HG03108 (cell line): ENCODE results near the gene SNUPN.
A peak's percentile ranks its signal among the peaks of the same experiment; 100 is the strongest.

Experiments
- ATAC-seq: cut with Tn5 transposase; IDR thresholded peaks from one replicate; pipeline ENCODE4 v1.9.1; 2021; ENCODE audit warnings: moderate library complexity; ENCODE audit not compliant: unreplicated experiment

SNUPN gene

DNA sequence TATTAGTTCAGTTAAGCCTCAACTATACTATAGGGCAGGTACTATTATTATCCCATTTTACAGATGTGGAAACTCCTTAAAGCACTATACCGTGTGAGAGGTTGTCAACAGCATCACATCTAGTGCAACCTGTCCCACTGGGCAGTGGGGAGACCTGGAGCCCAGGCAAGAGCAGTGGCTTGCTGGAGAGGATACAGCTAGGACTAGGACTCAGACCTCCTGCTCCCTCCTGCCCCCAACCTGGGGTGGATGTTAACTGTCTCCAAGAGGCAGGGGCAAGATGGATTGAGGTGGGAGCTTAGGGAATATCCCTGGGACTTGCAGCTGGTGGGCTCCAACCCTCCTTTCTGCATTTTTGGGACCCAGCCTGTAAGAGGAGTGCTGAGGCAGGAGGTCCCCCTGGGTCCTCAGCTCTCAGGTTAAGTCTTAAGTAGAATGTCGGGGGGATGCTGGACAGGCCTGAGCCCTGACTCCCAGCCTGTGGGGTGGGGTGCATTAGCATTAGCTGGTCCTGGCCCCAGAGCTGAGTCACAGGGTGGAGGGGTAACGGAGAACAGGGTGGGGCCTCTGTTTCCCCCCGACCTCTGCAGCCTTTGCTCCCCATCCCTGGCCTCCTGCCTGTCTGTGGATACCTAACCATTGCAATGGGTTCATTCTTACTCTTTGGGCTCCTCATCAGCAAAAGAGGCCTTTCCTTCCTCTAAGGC, 28.8 kb upstream of the SNUPN start:
- ATAC-seq: no peak

DNA sequence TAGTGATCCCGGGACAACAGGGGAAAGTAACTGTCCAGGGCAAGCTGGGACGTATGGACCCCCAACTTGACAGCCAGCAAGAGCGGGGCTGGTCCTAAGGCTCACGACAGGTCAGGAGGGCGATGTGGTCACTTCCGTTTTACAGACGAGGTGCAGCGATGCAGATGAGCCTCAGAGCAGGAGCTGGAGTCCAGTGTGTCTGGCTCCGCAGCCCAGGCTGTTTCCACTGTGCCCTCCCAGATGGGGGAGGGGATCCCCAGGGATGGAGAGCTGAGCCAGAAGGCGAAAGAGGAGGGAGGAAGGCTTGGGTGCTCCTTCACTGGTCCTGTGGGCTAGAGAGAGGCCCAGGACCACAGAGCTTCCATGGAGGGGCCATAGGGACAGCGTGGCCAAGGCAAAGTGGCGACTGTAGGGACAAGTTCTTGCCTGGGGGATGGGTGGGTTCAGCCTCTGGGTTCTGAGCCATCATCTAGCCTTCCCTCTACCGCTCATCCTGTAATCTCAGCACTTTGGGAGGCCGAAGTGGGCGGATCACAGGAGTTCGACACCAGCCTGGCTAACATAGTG, 27.9 kb upstream of the SNUPN start:
- ATAC-seq: no peak

DNA sequence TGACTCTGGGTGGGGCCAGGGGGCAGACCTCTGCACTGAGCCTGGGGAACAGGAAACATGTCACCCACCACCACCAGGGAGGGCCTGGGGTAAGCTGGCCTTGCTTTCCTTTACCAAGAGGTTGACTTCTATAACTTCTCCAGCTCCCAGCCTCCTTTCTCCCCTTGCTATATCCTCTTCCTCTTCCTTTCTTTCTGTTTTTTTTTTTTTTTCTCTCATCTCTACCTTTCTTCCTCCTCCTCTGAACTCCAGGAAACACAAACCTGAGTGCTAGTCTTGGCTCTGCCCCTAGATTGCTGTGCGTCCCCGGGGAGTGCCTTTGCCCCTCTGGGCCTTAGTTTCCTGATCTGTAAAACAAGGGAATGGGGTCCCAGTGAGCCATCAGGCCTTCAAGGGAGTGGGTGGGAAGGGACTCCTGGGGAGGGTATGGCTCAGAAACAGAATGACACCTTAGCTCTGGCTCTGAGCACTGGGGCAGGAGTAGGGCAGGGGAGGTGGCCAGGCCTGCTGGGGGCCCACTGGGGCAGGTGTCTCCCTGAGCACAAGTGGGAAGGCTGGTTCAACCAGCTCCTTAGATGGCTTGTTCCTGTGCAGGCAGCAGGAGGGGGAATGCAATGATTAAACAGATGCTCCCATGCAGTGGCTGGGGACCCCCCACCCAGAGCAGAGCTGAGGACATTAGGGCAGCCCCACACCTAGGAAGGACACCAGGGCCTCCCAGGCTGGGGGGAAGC, 26.5 kb upstream of the SNUPN start:
- ATAC-seq: no peak

DNA sequence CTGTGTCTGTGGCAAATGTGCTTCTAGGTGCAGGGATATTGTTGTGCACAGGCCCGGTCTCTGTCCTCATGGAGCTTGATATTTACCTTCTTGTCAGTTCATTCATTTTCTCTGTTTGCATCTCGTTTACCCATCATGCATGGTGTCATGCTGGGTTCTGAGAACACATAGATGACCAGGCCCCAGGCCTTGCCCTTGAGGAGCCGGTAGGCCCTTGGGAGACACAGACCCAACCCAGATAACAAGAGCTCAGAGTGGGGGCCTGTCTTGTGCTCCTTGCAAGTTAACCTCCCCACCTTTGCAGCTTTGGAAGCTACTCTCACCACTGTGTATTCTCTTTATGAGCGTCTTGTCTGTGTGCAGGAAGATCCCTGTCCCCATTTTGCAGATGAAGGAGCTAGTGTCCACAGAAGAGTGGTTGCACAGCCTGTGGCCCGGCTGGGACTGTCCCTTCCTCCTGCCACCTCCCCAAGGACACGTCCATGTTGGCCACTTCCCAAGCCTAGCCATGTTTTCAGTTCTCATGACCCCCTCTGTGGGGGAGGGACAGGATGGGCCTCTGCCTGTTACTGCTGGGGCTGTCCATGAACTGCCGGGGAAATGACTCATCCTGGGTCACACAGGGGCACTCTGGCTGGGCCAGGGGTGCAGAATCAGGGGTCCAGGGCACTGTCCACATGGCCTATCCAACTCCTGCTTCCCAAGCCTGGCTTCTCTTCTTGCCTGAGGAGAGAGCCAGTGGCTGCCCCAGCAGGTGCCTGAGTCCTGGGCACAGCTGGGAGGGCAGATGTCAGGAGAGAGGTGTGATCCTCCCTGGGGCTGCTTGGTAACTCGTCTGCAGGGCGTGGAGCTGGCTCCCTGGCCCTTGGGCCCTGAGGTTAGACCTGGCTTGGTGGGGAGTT, 25.6 kb upstream of the SNUPN start:
- ATAC-seq: no peak

DNA sequence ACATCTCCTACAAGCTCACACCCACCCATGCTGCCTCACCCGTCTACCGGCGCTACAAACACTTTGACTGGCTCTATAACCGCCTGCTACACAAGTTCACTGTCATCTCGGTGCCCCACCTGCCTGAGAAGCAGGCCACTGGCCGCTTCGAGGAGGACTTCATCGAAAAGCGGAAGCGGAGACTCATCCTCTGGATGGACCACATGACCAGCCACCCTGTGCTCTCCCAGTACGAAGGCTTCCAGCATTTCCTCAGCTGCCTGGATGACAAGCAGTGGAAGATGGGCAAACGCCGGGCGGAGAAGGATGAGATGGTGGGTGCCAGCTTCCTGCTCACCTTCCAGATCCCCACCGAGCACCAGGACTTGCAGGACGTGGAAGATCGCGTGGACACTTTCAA, 24.3 kb upstream of the SNUPN start:
- ATAC-seq: no peak

DNA sequence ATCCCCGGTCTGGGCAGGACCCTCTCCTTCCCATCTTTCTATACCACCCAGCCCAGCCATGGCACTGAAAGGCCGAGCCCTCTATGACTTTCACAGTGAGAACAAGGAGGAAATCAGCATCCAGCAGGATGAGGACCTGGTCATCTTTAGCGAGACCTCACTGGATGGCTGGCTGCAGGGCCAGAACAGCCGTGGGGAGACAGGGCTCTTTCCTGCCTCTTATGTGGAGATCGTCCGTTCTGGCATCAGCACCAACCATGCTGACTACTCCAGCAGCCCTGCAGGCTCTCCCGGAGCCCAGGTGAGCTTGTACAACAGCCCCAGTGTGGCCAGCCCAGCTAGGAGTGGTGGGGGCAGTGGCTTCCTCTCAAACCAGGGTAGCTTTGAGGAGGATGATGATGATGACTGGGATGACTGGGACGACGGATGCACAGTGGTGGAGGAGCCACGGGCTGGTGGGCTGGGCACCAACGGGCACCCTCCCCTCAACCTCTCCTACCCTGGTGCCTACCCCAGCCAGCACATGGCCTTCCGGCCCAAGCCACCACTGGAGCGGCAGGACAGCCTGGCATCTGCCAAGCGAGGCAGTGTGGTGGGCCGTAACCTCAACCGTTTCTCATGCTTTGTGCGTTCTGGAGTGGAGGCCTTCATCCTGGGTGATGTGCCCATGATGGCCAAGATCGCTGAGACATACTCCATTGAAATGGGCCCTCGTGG, 23.7 kb upstream of the SNUPN start:
- no peak for ATAC-seq

DNA sequence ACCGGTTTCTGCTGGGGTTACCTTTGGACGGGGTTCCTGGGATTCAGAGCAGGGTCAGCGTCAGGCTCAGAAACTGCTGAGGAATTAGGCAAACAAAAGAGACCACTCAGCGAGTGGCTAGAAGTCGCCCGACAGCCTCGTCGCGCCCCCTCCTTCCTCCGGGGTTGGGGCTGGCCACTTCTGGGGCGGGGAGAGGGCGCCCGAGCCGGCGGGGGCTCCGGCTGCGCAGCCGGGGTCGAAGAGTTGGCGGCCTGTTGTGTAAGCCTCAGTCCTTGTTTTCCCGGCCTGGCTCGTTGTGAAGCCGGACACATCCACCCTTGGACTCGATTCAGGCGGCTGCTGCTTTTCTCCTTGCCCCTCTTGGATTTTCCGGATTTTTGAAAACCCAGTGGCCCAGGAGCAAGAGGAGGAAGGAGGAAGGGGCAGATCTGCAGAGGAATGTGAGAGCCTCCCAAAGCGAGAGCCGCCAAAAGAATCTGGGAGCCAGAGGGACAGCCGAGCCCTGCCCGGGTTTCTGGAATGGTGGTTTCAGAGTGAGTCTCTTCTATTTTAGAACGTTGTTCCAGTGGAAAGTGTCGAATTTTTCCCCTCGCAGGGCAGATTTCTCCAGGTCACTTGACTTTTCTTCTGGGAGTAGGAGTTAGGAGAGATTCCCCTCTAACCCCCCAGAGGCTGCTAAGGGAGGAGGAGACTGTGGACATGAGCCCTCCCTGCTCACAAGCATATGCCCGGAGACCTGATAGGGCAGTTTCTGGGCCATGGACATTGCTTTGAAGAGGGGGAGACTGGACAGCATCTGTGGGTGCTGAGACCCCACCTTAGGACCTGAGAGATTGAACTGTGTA, 22.9 kb upstream of the SNUPN start:
- ATAC-seq: no peak

DNA sequence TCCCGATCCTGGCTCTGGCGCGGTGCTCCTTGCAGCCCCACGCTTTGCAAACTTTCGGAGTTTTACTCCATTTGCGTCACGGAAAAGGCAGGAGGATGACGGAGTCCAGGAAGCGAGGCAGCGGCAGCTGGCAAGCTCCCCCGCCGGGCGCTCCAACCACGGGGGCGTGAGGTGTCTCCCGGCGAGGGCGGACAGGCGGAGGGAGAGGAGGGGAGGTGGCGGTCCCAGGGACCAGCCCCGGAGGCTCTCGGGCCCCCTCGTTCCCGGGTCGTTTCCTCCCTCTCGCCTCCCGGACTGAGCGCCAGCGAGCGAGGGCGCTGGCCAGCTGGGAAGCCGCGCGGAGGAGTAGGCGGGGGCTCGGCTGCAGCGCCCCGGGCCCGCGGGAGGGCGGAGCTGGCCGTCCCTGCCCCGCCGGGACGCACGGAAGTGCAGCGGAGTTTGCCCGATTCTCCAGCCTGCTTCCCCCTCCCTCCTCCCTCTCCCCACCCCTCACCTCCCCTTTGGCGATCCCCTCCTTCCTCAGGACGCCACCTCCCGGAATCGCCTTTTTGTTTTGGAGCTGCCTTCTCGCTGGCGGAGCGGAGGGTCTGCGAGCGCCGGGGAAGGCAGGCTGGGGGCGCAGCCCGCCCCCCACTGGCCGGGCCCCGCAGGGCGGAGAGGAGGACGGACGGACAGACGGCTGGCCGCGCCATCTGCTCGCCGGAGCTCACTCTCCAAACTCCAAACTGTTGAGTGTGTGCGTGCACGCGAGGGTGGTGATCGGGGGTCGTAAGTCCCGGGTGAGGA, 22.0 kb upstream of the SNUPN start, which contains the start of gene SNX33:
SNX33 (plus strand) TSS at position 543 of the 786 bp plus-strand sequence. CDS start 1,191 bp downstream, outside the sequence.
- ATAC-seq: no peak

DNA sequence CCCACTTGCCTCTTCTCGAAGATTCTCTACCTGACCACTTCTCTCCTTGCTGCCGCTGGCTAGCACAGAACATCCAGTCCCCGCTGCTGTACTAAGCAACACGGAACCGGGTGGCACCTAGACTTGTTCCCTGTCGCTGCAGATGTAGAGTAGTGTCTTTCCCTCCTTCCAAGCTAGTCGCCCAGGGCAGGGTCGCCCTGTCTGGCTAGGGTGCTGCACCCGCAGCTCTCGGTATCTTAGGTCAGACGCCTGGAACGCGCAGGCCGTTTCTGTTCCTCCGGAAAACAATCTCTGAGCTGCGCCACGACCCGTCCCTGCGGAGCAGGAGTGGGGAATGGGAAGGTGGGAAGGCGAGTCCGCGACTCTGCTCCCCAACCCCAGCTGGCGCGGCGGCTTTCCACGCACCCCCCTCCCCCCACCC, 21.4 kb upstream of the SNUPN start:
- ATAC-seq: no peak

DNA sequence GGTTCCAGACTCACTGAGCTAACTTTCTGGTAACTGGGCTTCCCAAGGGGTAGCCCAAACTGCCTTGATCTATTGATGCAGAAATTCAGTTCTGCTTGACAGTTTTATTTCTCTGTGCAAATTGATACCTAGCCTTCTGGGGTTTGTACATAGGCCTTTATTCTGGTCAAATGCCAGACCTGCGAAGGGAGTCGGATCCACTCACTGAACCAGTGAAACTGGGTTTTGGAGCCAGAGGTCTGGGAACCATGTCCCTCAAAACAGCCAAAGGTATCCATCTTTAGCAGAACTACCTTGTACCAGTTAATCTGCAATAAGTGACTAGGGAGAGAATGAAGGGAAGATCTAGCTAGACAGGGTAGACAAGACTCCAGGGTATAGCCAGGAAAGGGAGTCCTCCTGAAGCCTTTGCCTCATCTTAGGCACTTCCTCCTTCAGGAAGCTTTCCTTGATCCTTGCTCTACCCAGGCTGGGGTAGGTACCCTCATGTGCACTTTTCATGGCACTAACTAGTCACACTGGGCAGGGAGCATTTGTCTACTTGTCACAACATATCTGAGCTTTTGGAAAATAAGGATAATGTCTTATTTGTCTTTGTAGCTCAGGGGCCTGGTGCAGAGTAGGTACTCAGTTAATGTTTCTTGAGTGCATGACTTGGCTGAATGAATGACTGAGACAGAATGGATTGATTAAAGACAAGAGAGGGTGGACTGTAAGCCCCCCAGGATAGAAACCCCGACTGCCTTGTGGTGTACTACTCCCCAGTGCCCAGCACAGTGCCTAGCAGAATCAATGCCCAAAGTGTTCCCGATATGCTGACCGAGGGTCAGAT, 20.8 kb upstream of the SNUPN start:
- ATAC-seq: no peak

DNA sequence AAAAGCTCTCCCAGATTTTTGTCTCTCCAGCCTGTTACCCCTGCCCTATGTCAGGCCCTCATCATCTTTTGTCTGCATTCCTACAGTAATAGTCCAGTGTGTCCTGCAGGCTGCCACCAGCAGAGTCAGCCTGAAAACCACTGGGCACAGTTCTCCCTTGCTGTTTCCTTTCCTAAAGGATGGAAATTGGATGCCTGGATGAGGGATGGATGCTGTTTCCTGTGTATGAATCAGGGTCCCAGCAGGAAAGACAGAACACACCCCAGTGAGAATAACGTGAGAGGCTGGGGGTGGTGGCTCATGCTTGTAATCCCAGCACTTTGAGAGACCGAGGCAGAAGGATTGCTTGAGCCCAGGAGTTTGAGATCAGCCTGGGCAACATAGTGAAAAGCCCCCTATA, 18.9 kb upstream of the SNUPN start:
- no peak for ATAC-seq

DNA sequence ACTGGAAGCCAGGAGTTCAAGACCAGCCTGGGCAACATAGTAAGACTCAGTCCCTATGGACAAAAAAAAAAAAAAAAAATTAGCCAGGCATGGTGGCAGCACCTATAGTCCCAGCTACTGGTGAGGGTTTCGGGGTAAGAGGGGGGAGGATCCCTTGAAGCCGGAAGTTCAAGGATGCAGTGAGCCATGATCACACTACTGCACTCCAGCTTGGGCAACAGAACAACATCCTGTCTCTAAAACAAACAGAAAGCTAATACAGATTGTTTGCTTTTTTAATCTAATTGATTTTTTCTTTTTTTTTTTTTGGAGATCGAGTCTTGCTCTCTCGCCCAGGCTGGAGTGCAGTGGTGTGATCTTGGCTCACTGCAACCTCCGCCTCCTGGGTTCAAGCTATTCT, 16.1 kb upstream of the SNUPN start:
- ATAC-seq: no peak

DNA sequence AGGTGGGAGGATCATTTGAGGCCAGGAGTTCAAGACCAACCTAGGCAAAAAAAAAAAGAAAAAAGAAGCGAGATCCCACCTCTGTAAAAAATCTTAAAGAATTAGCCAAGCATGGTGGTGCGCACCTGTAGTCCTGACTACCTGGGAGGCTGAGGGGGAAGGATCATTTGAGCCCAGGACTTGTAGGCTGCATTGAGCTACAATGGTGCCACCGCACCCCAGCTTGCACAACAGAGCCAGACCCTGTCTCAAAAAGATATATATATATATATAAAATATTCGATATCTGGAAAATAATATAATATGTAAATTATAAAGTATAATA, 15.6 kb upstream of the SNUPN start:
- ATAC-seq: no peak

DNA sequence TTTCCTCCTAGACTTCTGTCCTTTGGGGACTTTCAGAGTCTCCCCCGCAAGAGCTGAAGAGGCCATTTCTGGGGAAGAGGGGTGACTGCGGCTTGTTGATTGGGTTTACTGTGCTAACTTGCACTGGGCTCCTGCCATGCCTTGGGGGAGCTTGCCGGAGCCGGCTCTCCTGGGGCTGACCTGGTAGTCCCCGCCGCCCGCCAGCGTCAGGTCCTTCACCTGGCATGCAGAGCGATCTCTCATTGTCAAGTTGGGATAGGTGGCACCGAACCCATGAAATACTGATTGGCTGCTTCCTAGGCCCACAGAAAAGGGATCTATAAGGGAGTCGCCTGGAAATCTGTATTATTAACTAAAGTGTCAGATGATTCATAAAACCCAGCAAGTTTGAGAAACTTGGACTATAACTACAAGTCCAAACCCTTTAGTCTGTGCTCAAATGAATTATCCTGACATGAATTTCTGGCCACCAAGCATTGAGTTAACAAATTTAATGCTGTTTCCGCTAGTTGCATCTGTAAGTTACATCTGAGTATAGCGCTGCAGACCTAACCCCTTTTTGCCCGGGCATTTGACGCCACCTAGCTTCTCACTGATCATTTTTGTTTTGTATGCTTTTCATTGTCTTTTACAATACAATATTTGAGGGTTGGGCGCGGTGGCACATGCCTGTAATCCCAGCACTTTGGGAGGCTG, 15.1 kb upstream of the SNUPN start:
- ATAC-seq: peak; percentile 17

DNA sequence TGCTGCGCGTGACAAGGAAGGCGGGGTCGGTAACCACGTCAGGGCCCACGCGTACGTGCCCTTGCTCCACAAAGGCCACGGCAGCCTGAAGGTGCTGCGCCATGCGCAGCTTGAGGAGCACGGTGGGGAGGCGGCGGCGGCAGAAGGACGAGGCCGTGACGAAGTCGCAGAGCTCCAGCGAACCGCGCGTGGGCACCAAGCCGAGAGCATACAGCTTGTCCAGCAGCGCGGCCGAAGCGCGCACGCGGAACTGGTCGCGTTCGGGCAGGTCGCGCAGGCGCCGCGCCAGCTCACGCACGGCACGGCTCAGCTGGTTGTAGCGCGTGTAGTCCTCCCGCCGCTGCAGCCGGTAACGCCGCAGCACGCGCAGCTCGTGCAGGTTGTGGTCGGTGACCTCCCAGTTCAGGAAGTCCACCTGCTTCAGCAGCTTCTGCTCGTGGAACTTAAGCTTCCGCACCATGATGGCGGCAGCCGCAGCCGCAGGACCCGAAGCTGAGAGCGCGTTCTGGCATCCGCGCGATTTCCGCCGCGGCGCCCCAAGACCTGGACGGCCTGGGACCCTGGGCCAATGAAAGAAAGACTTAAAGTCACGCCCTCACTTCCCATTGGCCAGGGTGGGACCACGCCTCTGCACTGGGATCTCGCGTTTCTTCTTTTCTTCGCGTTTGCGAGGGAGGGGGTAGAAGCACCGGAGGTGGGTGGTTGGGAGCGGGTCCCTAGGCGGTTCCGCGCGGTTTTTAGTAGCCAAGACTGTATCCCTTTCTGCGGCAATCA, 14.4 kb upstream of the SNUPN start, which contains the start of gene IMP3:
IMP3 (minus strand) TSS at position 516 of the 774 bp plus-strand sequence; CDS start at position 460, 56 bp downstream.
- ATAC-seq: peak; percentile 84

DNA sequence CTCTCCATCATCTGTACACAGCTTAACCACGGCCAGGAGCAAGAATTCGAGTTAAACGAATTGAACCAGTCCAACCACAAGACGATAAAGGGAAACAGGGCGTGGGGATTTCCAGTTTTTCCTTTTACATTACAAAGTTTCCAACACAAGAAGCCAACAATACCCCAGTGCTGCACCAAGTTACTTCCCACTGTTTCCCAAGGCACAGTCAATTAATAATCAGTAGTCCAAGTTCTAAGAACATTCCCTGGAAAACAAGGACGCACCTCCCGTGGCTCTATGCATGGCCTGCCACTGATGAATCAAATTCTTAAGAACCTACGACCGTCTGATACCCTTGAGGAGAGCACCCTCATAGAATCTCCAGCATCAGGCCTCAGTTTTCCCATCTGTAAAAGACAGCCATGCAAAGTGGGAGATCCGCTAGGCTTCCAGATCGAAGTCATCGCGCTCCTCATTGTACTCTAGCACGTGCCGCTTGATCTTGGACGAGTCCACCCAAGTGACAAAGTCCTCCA, 13.7 kb upstream of the SNUPN start:
- no peak for ATAC-seq
